NCI-H82 treated with DMSO at 0.1 percent for 48 hours (cell line): ENCODE measurements around the gene CYB5R3.
"Not testable (repeated sequence)": the region's sequence is repeated elsewhere in the genome, so short reads cannot be mapped to it uniquely, and the experiment has no call there.

Experiments used
- DNase-seq: peaks from one replicate; lab custom pipeline; 2025; ENCODE audit not compliant: unreplicated experiment; lab: John Stamatoyannopoulos, UW

The CYB5R3 gene

GRCh38 chr22:42626431-42626830 lies 22.8 kb downstream of the CYB5R3 start:
- no peak for DNase-seq

GRCh38 chr22:42625416-42625815 lies 23.8 kb downstream of the CYB5R3 start:
- no peak for DNase-seq

GRCh38 chr22:42624551-42625106 lies 24.6 kb downstream of the CYB5R3 start:
- no peak for DNase-seq

- no peak for DNase-seq
These were observed 25.3 kb downstream of the CYB5R3 start for GRCh38 chr22:42623756-42624441.

GRCh38 chr22:42623301-42623751 lies 25.9 kb downstream of the CYB5R3 start:
- no peak for DNase-seq

- no peak for DNase-seq
These were observed 27.0 kb downstream of the CYB5R3 start for GRCh38 chr22:42622061-42622710.

- DNase-seq, result no peak
These were observed 27.6 kb downstream of the CYB5R3 start for GRCh38 chr22:42621505-42622002.

GRCh38 chr22:42620084-42620483 lies 29.1 kb downstream of the CYB5R3 start:
- DNase-seq, result no peak

GRCh38 chr22:42619261-42620063 lies 29.7 kb downstream of the CYB5R3 start:
- no peak for DNase-seq

GRCh38 chr22:42617155-42617983 lies 31.8 kb downstream of the CYB5R3 start:
- no peak for DNase-seq

GRCh38 chr22:42615860-42616175 lies 33.4 kb downstream of the CYB5R3 start:
- DNase-seq, result not testable (repeated sequence)

GRCh38 chr22:42615092-42615859 lies 33.9 kb downstream of the CYB5R3 start:
- DNase-seq, result peak; percentile 96

GRCh38 chr22:42614312-42615091 lies 34.7 kb downstream of the CYB5R3 start, which contains the start of gene POLDIP3:
POLDIP3 (minus strand) TSS chr22:42614883; CDS start chr22:42614857, 26 bp downstream.
- DNase-seq, result peak; percentile 88

GRCh38 chr22:42613872-42614301 lies 35.3 kb downstream of the CYB5R3 start:
- no peak for DNase-seq

GRCh38 chr22:42612336-42612735 lies 36.9 kb downstream of the CYB5R3 start:
- DNase-seq, result no peak

- no peak for DNase-seq
These were observed 38.1 kb downstream of the CYB5R3 start for GRCh38 chr22:42611051-42611450.

GRCh38 chr22:42610186-42610585 lies 39.0 kb downstream of the CYB5R3 start:
- no peak for DNase-seq

- no peak for DNase-seq
These were observed 40.3 kb downstream of the CYB5R3 start for GRCh38 chr22:42608823-42609361.
